ENCODE data around the gene CDK17.

DNA sequence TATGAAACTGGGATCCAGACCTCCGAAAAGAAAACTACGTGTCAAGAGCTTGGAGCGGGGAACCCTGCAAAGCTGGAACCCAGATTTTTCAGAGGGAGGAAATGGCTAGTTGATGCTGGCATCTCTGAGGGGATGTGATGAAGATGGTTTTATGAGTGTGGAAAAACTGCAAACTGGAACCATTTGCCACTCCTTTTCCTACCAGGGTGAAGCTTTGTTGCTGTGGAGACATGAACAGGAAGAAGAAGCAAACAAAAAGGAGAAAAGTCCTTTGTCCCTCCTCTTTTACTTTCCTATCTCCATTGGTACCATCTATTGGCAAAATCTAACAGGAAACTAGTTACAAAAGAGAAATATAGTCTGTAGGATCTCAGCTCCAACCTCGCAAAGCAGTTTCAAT, 39.2 kb downstream of the CDK17 start:
- no peak for TF ChIP-seq POLR2A (IDR thresholded peaks at IDR 0.05)
- TF ChIP-seq, protein P1, sequence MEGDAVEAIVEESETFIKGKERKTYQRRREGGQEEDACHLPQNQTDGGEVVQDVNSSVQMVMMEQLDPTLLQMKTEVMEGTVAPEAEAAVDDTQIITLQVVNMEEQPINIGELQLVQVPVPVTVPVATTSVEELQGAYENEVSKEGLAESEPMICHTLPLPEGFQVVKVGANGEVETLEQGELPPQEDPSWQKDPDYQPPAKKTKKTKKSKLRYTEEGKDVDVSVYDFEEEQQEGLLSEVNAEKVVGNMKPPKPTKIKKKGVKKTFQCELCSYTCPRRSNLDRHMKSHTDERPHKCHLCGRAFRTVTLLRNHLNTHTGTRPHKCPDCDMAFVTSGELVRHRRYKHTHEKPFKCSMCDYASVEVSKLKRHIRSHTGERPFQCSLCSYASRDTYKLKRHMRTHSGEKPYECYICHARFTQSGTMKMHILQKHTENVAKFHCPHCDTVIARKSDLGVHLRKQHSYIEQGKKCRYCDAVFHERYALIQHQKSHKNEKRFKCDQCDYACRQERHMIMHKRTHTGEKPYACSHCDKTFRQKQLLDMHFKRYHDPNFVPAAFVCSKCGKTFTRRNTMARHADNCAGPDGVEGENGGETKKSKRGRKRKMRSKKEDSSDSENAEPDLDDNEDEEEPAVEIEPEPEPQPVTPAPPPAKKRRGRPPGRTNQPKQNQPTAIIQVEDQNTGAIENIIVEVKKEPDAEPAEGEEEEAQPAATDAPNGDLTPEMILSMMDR (IDR thresholded peaks at IDR 0.05), result no peak

Data from thyroid gland (tissue), 4 donors.